Uterine smooth muscle cell (primary cell): Measurements from ENCODE around the gene TCN1. TPM values are rescaled to one million over a fixed set of nuclear protein-coding genes. Genes with fewer than 3 reads are reported as not detected.

ENCODE experiments used
- total RNA-seq: library from RNA; depleted of rRNA; stranded (reverse); fragments of >200 nt; gene quantifications from 2 replicates; pipeline ENCODE4 v1.2.3, GENCODE V29; 2014

The TCN1 gene
- total RNA-seq, result not detected in 2 replicates

GRCh38 chr11:59866397-59866796, at the start of gene TCN1:
TSS of gene TCN1 (minus strand) at chr11:59866487. CDS start at chr11:59866470, 17 bp downstream.

GRCh38 chr11:59878575-59878974, 12.3 kb upstream of the TCN1 start, which contains the start of gene OOSP3:
TSS of gene OOSP3 (plus strand) at chr11:59878782. CDS start at chr11:59878809, 27 bp downstream.

GRCh38 chr11:59845399-59845798, 20.9 kb downstream of the TCN1 start, which contains the start of gene CBLIF:
TSS of gene CBLIF (minus strand) at chr11:59845499. CDS start at chr11:59845453, 46 bp downstream.

GRCh38 chr11:59810189-59810910, 55.9 kb downstream of the TCN1 start, which contains the start of gene MRPL16:
TSS of gene MRPL16 (minus strand) at chr11:59810778. CDS start at chr11:59810658, 120 bp downstream.

Other genes with a start within 250 kb of the TCN1 start
- 8.7 and 9.9 TPM in 2 replicates for gene PATL1, start 197.4 kb downstream of the TCN1 start, total RNA-seq
- gene OR10V1, start 152.6 kb downstream of the TCN1 start, total RNA-seq, result not detected in 2 replicates
- gene STX3, start 111.1 kb downstream of the TCN1 start, total RNA-seq, result 36.2 and 49.7 TPM in 2 replicates
- gene MRPL16, start 55.7 kb downstream of the TCN1 start, total RNA-seq, result 44.6 and 53.0 TPM in 2 replicates
- not detected in 2 replicates for gene CBLIF, start 21.0 kb downstream of the TCN1 start, total RNA-seq
- gene OOSP3, start 12.3 kb upstream of the TCN1 start, total RNA-seq, result not detected in 2 replicates
- gene OOSP1, start 71.9 kb upstream of the TCN1 start, total RNA-seq, result not detected in 2 replicates
- gene OOSP4A, start 97.5 kb upstream of the TCN1 start, total RNA-seq, result not detected in 2 replicates
- gene OOSP4B, start 150.7 kb upstream of the TCN1 start, total RNA-seq, result not detected in 2 replicates
- not detected in 2 replicates for gene OOSP2, start 173.9 kb upstream of the TCN1 start, total RNA-seq
- gene MS4A3, start 190.2 kb upstream of the TCN1 start, total RNA-seq, result not detected in 2 replicates
- gene MS4A2, start 222.2 kb upstream of the TCN1 start, total RNA-seq, result not detected in 2 replicates